Measurements from ENCODE around the gene PGA4.

GRCh38 chr11:61259363-61259762 lies 37.2 kb downstream of the PGA4 start:
- TF ChIP-seq, protein P1, sequence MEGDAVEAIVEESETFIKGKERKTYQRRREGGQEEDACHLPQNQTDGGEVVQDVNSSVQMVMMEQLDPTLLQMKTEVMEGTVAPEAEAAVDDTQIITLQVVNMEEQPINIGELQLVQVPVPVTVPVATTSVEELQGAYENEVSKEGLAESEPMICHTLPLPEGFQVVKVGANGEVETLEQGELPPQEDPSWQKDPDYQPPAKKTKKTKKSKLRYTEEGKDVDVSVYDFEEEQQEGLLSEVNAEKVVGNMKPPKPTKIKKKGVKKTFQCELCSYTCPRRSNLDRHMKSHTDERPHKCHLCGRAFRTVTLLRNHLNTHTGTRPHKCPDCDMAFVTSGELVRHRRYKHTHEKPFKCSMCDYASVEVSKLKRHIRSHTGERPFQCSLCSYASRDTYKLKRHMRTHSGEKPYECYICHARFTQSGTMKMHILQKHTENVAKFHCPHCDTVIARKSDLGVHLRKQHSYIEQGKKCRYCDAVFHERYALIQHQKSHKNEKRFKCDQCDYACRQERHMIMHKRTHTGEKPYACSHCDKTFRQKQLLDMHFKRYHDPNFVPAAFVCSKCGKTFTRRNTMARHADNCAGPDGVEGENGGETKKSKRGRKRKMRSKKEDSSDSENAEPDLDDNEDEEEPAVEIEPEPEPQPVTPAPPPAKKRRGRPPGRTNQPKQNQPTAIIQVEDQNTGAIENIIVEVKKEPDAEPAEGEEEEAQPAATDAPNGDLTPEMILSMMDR (IDR thresholded peaks at IDR 0.05) = no peak
- no peak for TF ChIP-seq POLR2A (IDR thresholded peaks at IDR 0.05)

Data from tibial nerve (tissue), 3 donors.